ENCODE data around the gene DDIT4L.
"Not testable (repeated sequence)": the region's sequence is repeated elsewhere in the genome, so short reads cannot be mapped to it uniquely, and the experiment has no call there.

The DDIT4L gene

DNA sequence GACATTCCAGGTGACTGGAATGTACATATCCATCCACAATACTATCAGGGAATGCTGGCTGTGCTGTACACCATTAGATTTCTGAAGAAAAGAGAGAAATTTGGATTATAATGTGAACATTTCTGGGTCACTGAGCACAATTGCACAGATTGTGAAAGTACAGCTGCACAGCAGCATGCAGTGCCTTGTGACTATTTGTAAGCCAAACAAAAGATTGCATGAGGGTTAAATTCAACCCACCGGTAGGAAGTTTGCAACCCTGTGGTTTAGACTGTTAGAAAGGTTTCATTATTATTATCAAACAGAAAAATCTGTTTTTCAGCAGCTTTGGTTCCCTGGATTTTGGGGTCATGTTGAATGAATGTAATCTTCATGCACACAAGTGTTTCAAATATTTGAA is 24.5 kb downstream of the DDIT4L start:
- DNase-seq: no peak

DNA sequence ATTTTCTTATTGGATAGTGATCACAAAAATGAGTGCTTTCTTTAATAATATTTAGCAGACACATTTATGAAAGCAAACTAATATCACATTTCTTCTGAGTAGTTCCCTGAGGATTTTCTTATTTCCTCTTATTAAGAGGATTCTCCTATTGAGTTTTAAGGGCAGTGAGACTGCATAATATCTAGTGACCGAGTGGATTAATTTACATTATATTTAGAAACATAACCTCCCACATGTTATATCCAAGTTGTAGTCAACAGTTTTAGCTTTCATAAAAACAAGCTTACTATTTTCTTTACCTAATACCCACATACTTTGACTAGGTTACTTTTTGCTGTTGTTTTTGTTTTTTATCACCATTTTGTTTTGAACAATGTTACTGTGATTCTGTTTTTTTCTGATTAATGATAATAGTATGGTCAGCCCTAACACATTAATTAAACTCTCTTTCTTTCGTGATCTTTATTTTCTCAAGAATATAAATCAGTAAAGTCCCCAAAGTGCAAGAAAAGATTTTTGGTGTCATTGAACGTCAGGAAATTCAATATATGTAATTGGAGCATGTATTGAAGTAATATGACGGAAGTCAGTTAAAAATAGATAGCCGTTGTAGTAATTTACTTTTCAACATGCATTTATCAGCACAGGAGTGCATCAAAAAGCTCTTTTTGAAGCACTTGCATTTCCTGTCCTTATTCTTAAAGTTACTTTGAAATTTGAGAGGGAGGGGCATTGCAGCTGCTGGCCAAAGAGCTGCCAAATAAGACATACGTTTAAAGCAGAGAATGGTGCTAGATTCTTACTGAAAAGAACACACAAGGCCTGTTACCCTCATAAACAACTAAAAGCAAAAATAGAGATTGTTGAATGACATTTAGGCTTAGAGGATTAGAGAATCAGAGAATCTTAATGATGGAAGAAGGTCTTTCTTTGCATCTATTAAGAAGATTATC is 25.2 kb downstream of the DDIT4L start:
- no peak for DNase-seq

DNA sequence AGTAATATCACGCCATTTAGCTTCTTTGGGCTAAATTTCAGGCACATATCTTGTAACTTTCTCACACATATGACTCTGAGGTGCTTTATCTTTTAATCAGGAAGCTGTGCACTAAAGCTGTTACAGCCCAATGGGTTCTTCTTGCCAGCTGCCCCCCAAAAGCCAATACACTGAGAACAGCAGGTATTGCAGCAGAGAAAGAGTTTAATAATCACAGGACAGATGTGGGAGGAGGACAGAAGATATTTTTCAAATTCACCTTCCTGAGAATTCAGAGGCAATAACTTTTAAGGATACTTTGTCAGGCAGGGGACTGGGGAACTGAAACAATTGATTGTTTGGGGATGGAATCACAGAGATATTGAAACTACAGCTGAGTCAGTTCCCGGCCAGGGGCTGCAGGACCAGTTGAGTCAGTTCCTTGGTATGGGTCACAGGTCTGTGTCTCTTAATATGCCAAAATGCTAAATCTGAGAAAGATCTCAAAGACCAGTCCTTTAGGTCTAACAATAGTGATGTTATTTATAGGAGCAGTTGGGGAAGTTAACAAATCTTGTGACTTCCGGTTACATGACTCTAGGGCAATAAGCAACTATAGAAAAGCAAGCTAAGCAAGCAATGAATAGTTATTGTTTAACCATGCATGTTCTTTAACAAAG is 28.1 kb downstream of the DDIT4L start:
- DNase-seq: no peak

DNA sequence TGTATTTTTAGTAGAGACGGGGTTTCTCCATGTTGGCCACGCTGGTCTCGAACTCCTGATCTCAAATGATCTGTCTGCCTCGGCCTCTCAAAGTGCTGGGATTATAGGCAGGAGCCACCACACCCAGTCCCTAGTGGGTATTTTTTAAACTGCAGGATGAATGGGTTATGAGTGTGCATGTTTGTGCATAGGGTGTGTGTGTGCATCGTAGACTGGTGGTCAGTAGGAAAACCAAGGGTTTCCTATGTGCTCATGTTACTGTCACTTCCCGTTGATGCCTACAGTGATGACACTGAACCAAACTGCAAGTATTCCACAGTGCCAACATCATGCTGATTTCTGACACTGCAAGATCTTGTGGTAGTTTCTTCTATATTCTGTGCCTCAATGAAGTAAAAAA is 41.1 kb downstream of the DDIT4L start:
- no peak for DNase-seq

DNA sequence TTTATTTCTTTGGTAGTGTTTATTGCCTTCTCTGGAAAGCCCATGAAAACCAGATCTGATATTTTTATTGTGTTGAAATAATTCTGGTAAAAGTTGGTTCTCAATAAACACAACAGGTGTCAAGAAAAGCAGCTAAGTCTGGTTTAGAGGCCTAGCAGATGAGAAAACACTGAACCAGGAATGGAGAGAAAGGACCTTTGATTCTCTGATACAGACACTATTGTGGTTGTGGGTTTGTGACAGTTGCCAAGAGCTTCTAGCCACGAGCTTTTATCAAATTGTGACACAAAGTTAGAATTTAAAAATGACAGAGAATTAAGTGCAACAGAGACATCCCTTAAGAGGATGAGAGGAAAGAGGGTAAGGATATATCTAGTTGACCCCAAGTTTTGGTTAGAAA is 42.6 kb downstream of the DDIT4L start:
- DNase-seq: no peak

DNA sequence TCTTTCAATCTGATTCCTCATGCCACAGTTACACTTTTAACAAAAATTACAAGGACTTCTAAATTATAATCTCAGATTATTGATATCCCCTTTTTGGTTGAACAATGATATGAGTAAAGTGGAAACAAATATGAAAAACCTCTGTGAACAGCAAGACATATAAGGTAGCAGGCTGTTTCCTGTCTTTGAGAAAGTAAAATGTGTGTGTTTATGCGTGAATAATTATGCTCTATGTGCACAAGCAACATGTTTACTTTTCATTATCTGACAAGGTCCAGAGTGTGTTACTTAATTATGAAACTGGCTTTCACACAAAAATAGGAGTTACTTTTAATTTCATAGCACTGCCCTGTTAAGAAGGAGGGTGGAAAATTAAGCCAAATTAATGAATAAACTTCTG is 43.1 kb downstream of the DDIT4L start:
- no peak for DNase-seq

DNA sequence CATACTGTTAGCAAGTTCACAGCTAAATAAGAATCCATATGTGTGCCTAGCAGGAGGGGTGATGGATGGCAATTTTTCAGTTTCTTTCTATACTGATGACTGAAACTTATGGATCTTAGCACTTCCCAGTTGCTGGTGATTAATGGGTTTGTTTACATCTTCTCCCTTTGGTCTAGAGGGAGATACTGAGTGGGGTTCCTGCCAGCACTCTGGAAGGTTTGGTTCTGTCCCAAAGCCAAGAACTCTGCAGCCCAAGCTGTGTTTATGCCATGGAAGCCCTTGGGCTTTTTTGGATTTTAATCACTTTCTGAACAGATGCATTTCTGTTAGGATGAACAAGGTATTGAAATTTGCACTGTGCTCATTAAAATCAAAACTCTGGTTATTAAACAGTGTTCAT is 43.5 kb downstream of the DDIT4L start:
- DNase-seq: no peak

DNA sequence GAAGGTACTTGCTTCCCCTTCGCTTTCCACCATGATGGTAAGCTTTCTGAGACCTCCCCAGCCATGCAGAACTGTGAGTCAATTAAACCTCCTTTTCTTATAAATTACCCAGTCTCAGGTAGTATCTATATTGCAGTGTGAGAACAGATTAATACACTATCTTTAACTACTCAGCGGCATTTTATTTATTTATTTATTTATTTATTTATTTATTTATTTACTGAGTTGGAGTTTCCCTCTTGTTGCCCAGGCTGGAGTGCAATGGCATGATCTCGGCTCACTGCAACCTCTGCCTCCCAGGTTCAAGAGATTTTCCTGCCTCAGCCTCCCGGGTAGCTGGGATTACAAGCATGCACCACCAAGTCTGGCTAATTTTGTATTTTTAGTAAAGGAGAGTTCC is 52.9 kb downstream of the DDIT4L start:
- DNase-seq: not testable (repeated sequence)

Data from cerebellar nuclear complex (tissue), 1 donor.